Upper lobe of left lung (tissue), 4 donors: Measurements from ENCODE around the gene ATP2B2.

ENCODE experiments used
- POLR2A ChIP-seq, 4 donors: fragments of 450-650 bp; IDR thresholded peaks; one replicate each; pipeline ENCODE4 v1.5.1; 2016 to 2017; ENCODE audit warnings: antibody characterized with exemption in 4 of 4, mild to moderate bottlenecking in 2 of 4
- TF ChIP-seq, protein P1 (sequence below), 6 experiments: fragments of 450-650 bp in 4 of 6; fragments of 200-600 bp in 2 of 6; sonication (generic) in 2 of 6; IDR thresholded peaks; one replicate each; pipeline ENCODE4 v1.5.1; 2016 to 2019; ENCODE audit warnings: antibody characterized with exemption in 6 of 6

DNA sequence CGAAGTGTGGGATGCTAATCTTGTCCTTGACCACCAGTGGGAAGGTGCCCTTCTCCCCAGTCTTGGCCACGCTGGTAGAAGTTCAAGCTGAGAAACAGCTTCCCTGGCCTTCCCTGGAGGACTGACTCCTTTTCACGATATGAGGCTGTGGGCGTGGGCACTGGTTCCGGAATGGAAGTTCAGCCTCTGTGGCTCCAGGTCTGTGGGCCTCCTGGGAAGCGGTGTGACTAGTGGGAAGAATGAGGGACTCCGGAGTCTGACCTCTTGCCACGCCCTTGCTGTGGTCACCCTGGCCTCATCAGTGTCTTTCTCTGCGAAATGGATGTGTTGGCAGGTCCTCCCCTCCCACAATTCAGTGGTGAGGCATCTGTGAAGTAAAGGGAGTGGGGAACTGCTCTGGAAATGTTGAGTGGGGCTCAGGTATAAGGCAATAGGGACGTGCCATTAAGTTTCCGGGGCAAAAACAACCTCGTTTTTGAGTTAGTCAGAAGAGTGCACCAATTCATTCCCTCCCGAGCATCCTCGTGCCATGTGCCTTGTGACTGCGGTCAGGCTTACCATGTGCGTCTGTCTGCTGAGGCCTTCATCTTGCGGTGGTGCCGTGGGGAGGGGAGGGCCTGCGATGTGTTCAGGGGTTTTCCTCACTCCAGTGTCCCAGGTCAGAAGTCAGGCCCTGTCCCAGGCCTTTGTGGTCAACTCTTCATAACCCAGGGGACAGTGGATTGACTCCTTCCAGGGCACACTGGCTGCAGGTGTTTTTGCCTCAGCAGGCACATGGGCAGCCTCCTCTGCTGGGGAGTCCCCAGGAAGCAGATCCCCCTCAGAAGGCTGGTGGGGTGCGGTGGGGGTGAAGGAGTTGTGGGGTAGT, 172.7 kb downstream of the ATP2B2 start:
- TF ChIP-seq, protein P1, sequence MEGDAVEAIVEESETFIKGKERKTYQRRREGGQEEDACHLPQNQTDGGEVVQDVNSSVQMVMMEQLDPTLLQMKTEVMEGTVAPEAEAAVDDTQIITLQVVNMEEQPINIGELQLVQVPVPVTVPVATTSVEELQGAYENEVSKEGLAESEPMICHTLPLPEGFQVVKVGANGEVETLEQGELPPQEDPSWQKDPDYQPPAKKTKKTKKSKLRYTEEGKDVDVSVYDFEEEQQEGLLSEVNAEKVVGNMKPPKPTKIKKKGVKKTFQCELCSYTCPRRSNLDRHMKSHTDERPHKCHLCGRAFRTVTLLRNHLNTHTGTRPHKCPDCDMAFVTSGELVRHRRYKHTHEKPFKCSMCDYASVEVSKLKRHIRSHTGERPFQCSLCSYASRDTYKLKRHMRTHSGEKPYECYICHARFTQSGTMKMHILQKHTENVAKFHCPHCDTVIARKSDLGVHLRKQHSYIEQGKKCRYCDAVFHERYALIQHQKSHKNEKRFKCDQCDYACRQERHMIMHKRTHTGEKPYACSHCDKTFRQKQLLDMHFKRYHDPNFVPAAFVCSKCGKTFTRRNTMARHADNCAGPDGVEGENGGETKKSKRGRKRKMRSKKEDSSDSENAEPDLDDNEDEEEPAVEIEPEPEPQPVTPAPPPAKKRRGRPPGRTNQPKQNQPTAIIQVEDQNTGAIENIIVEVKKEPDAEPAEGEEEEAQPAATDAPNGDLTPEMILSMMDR (IDR thresholded peaks at IDR 0.05), result no peak
- TF ChIP-seq POLR2A (IDR thresholded peaks at IDR 0.05), result no peak
